CD4-positive, alpha-beta T cell treated with Interleukin-6 at 100 ng/mL for 8 hours (primary cell): ENCODE data around the gene SCO2.

ENCODE experiments used
- DNase-seq: peaks from one replicate; pipeline ENCODE4 v3.0.0-alpha.2; 2020; ENCODE audit warnings: mixed read lengths, low spot score

Gene SCO2

DNA sequence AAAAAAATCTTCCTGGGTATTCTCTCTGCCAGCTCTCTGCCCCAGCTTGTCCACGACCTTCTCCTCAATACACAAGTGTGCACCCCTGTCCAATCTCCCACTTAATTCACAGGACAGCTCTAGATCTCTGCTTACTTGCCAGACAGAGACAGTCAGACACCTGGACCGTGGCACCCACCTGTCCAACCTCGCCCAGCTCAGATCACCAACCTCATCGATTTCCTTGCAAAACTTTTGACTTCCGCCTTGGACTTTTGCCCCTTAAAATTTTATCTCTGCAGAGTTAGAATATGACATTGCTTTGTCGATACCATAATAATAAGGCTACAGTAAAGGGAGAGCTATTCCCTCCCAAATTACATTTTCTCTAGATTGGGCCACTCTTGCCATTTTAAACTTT lies 28.3 kb downstream of the SCO2 start:
- DNase-seq: no peak

GRCh38 chr22:50490531-50491308 lies 34.7 kb downstream of the SCO2 start:
- no peak for DNase-seq

GRCh38 chr22:50489363-50490243 lies 35.8 kb downstream of the SCO2 start:
- DNase-seq: no peak

DNA sequence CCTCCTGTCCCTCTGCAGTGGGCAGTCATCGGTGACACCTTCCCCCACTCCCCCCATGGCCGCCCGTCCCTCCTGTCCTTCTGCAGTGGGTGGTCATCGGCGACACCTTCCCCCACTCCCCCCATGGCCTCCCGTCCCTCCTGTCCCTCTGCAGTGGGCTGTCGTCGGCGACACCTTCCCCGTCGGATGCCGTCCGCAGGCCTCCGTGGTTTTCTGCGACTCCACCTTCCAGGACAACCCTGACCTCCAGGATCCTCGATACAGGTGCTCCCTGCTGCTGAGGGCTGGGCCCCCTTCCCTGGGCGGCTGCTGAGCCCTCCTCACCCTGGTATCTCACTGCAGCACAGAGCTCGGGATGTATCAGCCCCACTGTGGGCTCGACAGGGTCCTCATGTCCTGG lies 36.5 kb downstream of the SCO2 start:
- DNase-seq: no peak

GRCh38 chr22:50488006-50488677 lies 37.3 kb downstream of the SCO2 start:
- no peak for DNase-seq

GRCh38 chr22:50487290-50488005 lies 38.0 kb downstream of the SCO2 start:
- no peak for DNase-seq

GRCh38 chr22:50486561-50487289 lies 38.7 kb downstream of the SCO2 start, which contains the start of gene MIOX:
MIOX (plus strand) TSS chr22:50486859; CDS start chr22:50486898, 39 bp downstream.
- no peak for DNase-seq

DNA sequence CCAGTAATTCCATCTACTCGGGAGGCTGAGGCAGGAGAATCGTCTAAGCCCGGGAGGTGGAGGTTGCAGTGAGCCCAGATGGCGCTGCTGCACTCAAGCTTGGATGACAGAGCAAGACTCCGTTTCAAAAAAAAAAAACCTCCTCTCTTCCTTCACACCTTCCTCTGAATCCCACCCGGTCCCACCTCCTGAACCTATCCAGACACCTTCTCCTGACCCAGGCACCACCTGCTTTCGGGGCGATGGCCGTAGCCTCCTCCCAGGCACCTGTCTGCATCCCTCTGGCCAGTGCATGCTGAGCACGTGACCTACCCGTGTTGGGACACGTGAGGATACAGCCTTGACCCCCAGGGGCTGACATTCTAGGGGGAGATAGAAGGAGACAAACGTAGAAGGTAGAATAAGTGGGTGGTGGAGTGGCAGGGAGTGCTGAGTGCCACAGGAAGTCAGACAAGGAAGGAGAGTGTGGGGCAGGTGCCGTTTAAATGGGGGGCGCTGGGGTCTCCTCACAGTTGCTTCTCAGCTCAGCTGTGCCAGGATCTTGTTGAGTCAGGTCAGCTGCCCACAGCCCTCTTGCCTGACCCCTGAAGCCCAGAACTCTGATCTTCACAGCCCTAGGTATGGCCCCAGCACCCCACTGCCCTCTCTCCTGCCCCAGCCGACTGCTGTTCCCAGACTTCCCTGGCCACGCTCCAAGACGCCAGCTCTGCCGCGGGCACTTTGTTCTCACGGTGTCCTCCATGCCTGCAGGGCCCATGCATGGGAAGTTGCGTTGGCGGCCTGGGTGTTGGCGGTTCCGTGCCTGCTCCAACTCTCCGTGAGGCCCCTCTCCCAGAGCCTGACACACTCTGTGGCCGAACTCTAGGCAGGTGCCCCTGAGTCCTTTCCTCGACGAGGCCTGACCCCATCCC lies 39.9 kb downstream of the SCO2 start:
- DNase-seq: no peak

DNA sequence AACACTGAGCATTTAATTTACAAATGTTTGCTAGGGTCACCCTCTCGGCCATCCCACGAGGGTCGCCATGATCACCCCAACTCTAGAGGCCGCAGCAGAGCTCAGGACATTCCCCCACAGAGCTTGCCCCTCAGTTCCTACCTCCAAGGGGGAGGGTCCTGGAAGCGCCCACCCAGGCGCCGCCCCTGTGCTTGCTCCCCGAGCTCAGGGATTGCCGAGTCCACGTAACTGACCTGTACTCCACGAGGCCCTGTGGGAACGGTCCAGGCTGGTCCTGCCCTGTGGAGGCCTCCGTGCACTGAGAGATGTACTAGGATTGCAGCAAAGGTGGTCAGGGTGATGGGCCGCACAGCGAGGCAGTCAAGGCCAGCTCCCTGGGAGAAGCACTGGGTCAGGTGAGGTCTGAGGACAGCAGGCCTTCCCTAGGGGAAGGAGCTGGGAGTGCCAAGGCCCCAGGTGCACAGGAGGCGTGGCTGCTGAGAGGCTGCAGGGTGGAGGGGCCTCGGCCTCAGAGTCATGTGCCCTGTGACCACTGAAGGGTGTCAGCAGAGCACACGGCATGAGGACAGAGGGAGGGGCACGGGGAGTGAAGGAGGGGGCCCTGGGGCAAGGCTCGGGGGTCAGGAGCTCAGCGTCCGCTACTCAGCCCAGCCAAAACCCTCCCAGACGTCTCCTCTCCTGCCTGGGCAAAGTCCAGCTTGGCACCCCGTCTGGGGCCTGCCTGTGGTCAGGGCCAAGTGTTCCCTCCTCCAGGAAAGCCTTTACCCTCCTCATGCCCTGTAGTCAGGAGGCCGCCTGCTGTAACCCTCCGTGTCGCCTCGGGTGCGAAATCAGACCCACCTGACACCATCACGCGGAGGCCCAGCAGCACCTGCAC lies 41.2 kb downstream of the SCO2 start:
- no peak for DNase-seq

DNA sequence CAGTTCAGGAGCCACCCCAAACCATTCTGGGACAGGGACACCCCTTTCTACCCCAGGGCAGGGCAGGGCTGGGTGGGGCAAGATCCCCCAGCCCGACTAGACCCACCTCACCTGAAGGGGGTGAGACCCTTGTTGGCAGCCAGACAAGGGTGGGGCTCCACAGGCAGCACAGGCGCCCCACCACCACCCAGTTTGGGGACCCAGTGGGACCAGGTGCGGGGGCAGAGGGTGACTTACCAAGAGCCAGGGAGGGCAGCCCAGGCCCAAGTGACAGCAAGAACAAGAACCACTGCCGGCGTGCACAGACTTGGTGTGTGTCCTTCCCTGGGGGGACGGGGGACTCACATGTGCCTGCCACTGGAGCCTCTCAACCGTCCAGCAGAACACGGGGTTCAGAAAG lies 41.8 kb downstream of the SCO2 start:
- no peak for DNase-seq

- no peak for DNase-seq
Observed at GRCh38 chr22:50483106-50483505, 42.3 kb downstream of the SCO2 start.

- DNase-seq: no peak
Observed at GRCh38 chr22:50482107-50483074, 43.0 kb downstream of the SCO2 start.

DNA sequence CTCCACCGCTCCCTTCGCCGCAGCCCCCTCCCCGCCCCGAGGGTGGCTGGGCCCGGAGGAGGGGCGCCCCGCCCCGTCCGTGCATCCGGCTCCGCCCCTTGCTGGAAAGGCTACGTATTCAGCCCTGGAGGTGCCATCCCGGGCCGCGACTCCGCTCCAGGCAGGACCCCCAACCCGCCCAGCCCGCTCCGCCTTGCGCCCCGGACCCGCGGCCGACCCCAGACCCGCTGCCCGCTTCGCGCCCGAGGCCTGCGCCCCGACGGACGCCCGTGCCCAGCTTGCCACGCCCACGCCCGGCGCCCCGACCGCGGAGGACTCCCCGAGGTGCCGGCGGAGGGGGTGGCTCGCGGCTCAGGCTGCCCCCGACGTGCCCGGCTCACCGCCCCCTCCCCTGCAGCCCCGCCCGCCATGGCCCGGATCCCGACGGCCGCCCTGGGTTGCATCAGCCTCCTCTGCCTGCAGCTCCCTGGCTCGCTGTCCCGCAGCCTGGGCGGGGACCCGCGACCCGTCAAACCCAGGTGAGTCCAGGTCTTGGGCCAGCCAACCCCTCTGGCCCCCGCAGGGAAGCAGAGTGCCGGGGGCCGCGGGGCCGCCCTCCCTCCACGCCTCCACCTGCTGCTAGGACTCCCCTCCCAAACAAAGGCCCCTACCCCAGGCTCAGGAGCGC lies 43.8 kb downstream of the SCO2 start, which contains the start of gene ADM2:
Gene ADM2 (plus strand): TSS at position 104 of the 667 bp plus-strand sequence. CDS start 305 bp downstream, at position 409.
- DNase-seq: peak; percentile 62

DNA sequence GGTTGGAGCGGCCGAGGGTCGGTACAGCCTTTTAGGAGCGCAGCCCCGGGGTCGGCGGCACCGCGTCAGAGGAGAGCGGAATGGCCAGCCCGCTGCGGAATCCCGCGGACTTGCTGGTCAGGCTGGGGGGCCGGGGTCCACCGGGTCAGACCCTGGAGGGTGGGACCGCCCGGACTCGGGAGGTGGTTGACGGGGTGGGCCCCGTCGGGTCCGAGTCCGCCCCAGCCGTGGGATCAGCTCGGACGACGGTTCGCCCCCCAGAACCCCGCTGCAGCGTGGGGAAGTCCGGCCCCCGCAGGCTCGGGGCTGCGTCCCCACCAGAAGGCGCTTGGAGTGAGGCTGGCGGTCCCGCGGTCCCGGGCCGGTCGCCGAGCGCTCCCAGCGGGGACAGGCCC lies 44.4 kb downstream of the SCO2 start:
- no peak for DNase-seq

GRCh38 chr22:50479721-50480120 lies 45.7 kb downstream of the SCO2 start:
- no peak for DNase-seq

DNA sequence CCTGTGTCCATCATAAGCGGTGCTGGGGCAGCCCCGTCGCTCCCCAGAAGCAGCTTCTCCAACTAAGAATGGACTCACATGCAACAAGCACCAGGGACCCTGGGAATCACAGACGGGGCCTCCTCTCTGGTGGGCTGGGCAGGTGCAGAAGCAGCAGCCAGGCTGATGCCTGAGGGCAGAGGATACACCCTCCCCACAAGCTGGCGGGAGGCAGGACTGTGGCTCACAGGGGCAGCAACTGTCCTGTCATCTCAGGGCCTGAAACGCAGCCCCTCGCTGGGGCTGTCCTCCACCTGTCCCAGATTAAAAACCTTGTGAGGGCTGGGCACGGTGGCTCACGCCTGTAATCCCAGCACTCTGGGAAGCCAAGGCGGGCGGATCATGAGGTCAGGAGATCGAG lies 47.5 kb downstream of the SCO2 start:
- no peak for DNase-seq

DNA sequence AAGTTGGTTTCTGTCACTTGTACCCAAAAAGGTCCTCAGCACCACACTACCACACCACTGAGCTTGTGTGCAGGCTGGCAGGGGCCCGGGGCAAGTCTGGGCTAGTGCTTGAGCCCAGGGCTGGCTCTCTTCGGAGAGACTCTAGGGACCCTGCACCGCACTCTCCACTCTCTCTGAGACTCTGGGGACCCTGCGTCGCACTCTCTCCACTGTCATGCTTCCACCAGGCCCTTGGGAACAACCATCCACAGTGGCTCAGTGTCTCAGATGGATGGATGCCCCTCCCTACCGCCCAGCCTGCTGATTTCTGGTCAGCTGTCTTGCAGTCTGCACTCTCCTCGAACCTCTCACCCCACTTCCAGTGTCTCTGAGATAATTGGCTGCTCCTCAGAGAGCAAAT lies 48.5 kb downstream of the SCO2 start:
- no peak for DNase-seq
